Upper lobe of left lung (tissue), 6 donors: ENCODE results near the gene PRKCZ. TPM values are rescaled to one million over a fixed set of nuclear protein-coding genes. Genes with fewer than 3 reads are reported as not detected.

ENCODE experiments used
- ATAC-seq, 2 donors: fragments of 200-7000 bp; cut with Tn5 transposase; one replicate each; pipeline ENCODE4 v1.9.1; 2022; ENCODE audit warnings: mild to moderate bottlenecking in 2 of 2, moderate library complexity in 2 of 2; ENCODE audit not compliant: low FRiP score in 2 of 2
- DNase-seq, 2 donors: peaks; one replicate each; pipeline ENCODE4 v3.0.0-alpha.2; 2019 to 2020
- H3K27ac ChIP-seq, 4 donors: fragments of 200-600 bp; sonication (generic); one replicate each; pipeline ENCODE4 v1.5.1; 2016 to 2019
- H3K27me3 ChIP-seq, 4 donors: fragments of 200-600 bp; sonication (generic); one replicate each; pipeline ENCODE4 v1.5.1; 2017 to 2019
- H3K36me3 ChIP-seq, 4 donors: fragments of 200-600 bp; sonication (generic); one replicate each; pipeline ENCODE4 v1.5.1; 2016 to 2019
- H3K4me1 ChIP-seq, 4 donors: fragments of 200-600 bp; sonication (generic); one replicate each; pipeline ENCODE4 v1.5.1; 2018 to 2019
- H3K4me3 ChIP-seq, 4 donors: fragments of 200-600 bp; sonication (generic); one replicate each; pipeline ENCODE4 v1.5.1; 2017 to 2019; ENCODE audit warnings: mild to moderate bottlenecking in 2 of 4, moderate library complexity in 1 of 4
- H3K9me3 ChIP-seq, 4 donors: fragments of 200-600 bp; sonication (generic); one replicate each; pipeline ENCODE4 v1.5.1; 2018 to 2019
- CTCF ChIP-seq, 6 experiments: fragments of 450-650 bp in 4 of 6; fragments of 200-600 bp in 2 of 6; sonication (generic) in 2 of 6; IDR thresholded peaks; one replicate each; pipeline ENCODE4 v1.5.1; 2016 to 2019; ENCODE audit warnings: antibody characterized with exemption in 6 of 6
- EP300 ChIP-seq, 4 donors: sonication (generic); formaldehyde crosslinking; IDR thresholded peaks; one replicate each; pipeline ENCODE4 v1.5.1; 2017; ENCODE audit warnings: antibody characterized with exemption in 4 of 4, control low read depth in 2 of 4
- POLR2A ChIP-seq, 4 donors: fragments of 450-650 bp; IDR thresholded peaks; one replicate each; pipeline ENCODE4 v1.5.1; 2016 to 2017; ENCODE audit warnings: antibody characterized with exemption in 4 of 4, mild to moderate bottlenecking in 2 of 4
- POLR2AphosphoS5 ChIP-seq, 2 donors: sonication (generic); formaldehyde crosslinking; IDR thresholded peaks; one replicate each; pipeline ENCODE4 v1.5.1; 2017; ENCODE audit warnings: antibody characterized with exemption in 2 of 2
- WGBS, 2 donors: methylation state at CpG; one replicate each; pipeline ENCODE4 v1.1.5; 2017 to 2018; 5-methylcytosine and 5-hydroxymethylcytosine counted together
- total RNA-seq, 6 donors: library from RNA; depleted of rRNA in 4 of 6; stranded (reverse); fragments of >200 nt in 4 of 6; gene quantifications; one replicate each; pipeline versions ENCODE4 v1.1.0 to v1.2.1, GENCODE V29; 2016 to 2021
- donor health status: DM: no; HTN: no; CAD: no; lungs with moderate emphysema.
- donor health status: DM: no; HTN: yes; CAD: no; lungs with severe emphysema.

PRKCZ gene
- total RNA-seq, 6 donors from 2014 or later: 107 to 169 (median 138) TPM

- ATAC-seq (peak in 1 of 2 donors; percentile 37), DNase-seq (peak; percentile 29 to 81)
- TF ChIP-seq POLR2AphosphoS5 (IDR thresholded peaks at IDR 0.05) (no peak), CTCF (IDR thresholded peaks at IDR 0.05) (peak in 1 of 6 experiments; percentile 6)
Measured at GRCh38 chr1:2214541-2215241, 164.5 kb downstream of the PRKCZ start.

GRCh38 chr1:2215329-2215728 lies 165.1 kb downstream of the PRKCZ start:
- ATAC-seq (no peak), DNase-seq (peak in 1 of 2 donors; percentile 81)
- no peaks in the 10 kb centered on the region for H3K9me3 ChIP-seq
- H3K36me3 ChIP-seq: no peaks in the 10 kb centered on the region
- no peak overlapping the region for H3K4me3 ChIP-seq
- 93% methylated on average over 8 to 14 of the region's 14 CpGs for WGBS, 2 donors
- H3K27ac ChIP-seq: peak overlapping the region in 3 of 4 donors; percentile 89 to 92 (median 91)
- TF ChIP-seq POLR2AphosphoS5 (IDR thresholded peaks at IDR 0.05): no peak
- no peak for TF ChIP-seq POLR2A (IDR thresholded peaks at IDR 0.05)
- TF ChIP-seq EP300 (IDR thresholded peaks at IDR 0.05): no peak
- TF ChIP-seq CTCF (IDR thresholded peaks at IDR 0.05): no peak
- H3K4me1 ChIP-seq: peaks cover 33 to 42% (median 35%) of the 10 kb centered on the region in 4 donors
- H3K27me3 ChIP-seq: no peaks in the 10 kb centered on the region

More at GRCh38 chr1:2214541-2215241, 164.5 kb downstream of the PRKCZ start:
- Histone ChIP-seq H3K4me3 (peak overlapping the region in 1 of 4 donors; percentile 1), H3K36me3 (no peaks in the 10 kb centered on the region), H3K27me3 (no peaks in the 10 kb centered on the region), H3K27ac (peak overlapping the region; percentile 89 to 95 (median 92)), H3K4me1 (peaks cover 33 to 48% (median 35%) of the 10 kb centered on the region in 4 donors), H3K9me3 (no peaks in the 10 kb centered on the region)
- WGBS, 2 donors: 50 to 53% methylated on average over 8 to 16 of the region's 21 CpGs

GRCh38 chr1:2215909-2216766 lies 165.9 kb downstream of the PRKCZ start:
- Histone ChIP-seq H3K9me3 (no peaks in the 10 kb centered on the region), H3K36me3 (no peaks in the 10 kb centered on the region), H3K4me3 (no peak overlapping the region), H3K27me3 (no peaks in the 10 kb centered on the region), H3K4me1 (peaks cover 33 to 37% (median 35%) of the 10 kb centered on the region in 4 donors), H3K27ac (no peak overlapping the region)
- no peak for ATAC-seq
- TF ChIP-seq POLR2A (IDR thresholded peaks at IDR 0.05) (no peak), POLR2AphosphoS5 (IDR thresholded peaks at IDR 0.05) (no peak), EP300 (IDR thresholded peaks at IDR 0.05) (no peak), CTCF (IDR thresholded peaks at IDR 0.05) (no peak)
- 91 to 94% methylated on average over 14 to 23 of the region's 25 CpGs for WGBS, 2 donors
- DNase-seq: peak in 1 of 2 donors; percentile 74

GRCh38 chr1:2216767-2217058 lies 166.5 kb downstream of the PRKCZ start:
- peaks cover 33 to 37% (median 35%) of the 10 kb centered on the region in 4 donors for H3K4me1 ChIP-seq
- H3K4me3 ChIP-seq: no peak overlapping the region
- 84 to 86% methylated on average over 5 to 7 of the region's 7 CpGs for WGBS, 2 donors
- H3K27ac ChIP-seq: no peak overlapping the region
- no peak for TF ChIP-seq POLR2AphosphoS5 (IDR thresholded peaks at IDR 0.05)
- TF ChIP-seq EP300 (IDR thresholded peaks at IDR 0.05): no peak
- TF ChIP-seq POLR2A (IDR thresholded peaks at IDR 0.05): no peak
- TF ChIP-seq CTCF (IDR thresholded peaks at IDR 0.05): no peak
- no peaks in the 10 kb centered on the region for H3K9me3 ChIP-seq
- peak in 1 of 2 donors; percentile 34 for DNase-seq
- no peak for ATAC-seq
- H3K36me3 ChIP-seq: no peaks in the 10 kb centered on the region
- no peaks in the 10 kb centered on the region for H3K27me3 ChIP-seq
